ENCODE results near the gene RAET1E.
"Not testable (repeated sequence)": the region's sequence is repeated elsewhere in the genome, so short reads cannot be mapped to it uniquely, and the experiment has no call there.

Gene RAET1E

GRCh38 chr6:149897855-149898744, at the start of gene RAET1E:
TSS of gene RAET1E (minus strand) at chr6:149898113. CDS start at chr6:149890901, 7,212 bp downstream.
- no peak for DNase-seq (ENCODE audit: low spot score)

DNA sequence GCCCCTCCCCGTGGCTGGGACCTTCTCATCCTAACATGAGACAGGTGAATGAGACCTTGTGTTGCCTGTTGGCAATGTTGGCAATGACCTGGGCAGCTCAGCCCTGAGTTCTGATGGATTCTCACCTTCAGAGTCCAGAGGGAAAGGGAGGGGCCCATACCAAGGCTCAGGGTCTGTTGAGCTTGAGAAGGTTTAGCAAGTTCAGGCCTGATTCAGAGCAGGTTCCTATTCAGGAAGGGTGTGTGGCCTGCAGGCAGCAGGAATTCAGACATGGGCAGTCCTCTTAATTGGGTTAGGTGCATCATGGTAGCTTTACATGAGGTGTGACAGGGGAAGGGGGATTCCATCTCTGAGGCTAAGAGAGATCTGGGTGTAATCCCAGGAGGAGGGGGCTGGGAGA, 49.6 kb upstream of the RAET1E start:
- DNase-seq (ENCODE audit: low spot score) = not testable (repeated sequence)

DNA sequence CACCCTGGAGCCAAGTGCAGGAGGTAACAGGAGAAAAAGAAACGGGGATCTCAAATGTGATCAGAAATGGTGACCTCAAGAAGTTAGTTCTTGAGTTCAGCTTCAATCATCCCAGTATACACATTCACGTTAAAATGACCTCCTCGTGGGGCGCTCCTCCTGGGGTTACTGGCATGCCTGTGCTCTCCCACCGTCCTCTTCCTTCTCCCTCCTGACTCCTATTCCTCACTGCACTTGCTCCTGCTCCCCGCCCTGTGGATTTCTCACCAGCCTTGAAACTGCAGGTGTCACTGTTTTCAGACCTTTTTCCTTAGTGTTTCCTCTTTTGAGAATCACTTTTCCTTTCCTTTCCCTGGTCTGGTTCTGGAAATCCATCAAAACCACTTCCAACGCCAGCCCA, 48.7 kb upstream of the RAET1E start:
- not testable (repeated sequence) for DNase-seq (ENCODE audit: low spot score)

- not testable (repeated sequence) for DNase-seq (ENCODE audit: low spot score)
Measured at GRCh38 chr6:149945276-149945675, 47.4 kb upstream of the RAET1E start.

DNA sequence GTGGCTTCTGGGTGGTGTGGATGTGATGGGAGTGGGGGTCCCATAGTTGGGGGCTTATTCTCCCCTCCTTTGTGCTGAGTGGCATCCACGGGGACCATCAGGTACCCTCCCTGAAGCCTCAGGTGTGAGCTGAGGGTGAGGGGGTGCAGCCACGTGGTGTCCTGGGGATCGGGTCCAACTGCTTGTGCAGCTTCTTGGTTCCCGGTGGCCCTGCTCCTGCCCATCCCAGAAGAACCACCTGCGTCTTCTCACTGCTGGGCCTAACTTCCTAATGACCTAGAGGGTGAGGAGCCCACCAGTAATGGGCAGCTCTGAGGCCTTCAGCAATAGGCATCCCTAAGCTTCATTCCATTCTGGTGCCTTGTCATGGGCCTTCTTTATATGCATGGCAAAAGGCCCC, 45.4 kb upstream of the RAET1E start:
- not testable (repeated sequence) for DNase-seq (ENCODE audit: low spot score)

DNA sequence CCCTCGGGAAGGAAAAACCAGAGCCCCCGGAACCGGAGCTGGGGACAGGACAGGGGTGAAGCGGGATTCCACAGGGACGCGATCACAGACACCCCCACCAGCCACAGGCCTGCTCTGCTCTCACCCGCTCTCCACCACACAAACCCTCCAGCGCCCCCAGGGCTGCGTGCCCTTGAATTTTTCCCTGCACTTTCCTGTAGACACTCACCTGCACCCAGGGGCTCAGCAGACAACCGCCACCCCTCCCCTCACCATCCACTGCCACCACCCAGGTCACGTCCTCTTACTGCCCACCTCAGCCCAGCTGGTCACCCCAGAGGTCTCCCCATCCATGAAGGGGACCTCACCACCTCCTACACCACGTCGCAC, 44.5 kb upstream of the RAET1E start:
- DNase-seq (ENCODE audit: low spot score) = no peak

- DNase-seq (ENCODE audit: low spot score) = peak; percentile 92
Measured at GRCh38 chr6:149941583-149942460, 43.9 kb upstream of the RAET1E start, which contains the start of gene ULBP2. TSS of gene ULBP2 (plus strand) at chr6:149942014. CDS start at chr6:149942073, 59 bp downstream.

DNA sequence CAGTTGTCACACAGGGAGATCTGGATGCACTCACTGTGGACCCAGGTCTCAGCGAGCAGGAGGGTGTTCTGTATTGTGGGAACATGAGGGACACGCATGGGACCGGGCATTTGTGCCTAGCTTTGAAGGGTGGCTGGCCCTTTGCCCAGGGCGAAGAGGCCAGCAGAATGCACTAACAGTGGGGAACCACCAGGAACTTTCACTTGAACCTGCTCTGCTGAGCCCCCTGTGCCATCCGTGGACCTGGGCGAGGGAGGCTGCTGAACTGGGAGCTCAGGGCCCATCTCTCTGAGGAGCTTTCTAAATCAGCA, 42.7 kb upstream of the RAET1E start:
- no peak for DNase-seq (ENCODE audit: low spot score)

DNA sequence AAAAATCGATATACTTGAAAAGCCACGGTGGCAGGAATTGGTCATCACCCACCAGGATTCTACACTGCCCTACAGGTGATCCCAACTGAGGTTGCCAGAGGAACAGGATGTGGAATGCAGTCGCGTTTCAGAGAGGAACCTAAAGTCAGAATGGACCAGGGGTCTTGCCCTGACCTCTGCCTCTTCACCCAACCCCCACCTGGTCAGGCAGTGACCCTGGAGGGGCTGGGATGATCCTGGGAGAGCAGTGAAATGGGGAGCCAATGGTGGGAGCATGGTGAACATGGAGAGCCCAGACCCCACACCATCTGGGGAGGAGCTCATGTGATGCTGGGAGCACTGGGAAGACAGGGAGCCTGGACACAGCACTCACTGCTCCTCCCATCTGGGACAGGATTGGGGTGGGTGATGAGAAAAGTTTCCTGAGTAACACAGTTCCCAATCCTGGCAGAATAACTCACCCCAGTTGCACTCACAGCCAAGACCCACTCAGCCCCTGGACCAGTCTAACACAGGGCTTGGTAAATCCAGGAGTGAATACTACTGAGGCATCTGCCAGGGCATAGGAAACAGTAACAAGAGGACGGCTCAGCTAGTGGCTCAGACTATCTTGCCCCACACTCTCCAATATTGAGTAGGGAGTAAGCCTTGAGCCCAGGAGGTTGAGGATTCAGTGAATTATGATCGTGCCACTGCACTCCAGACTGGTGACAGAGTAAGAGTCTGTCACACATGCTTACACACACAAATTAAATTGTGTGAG, 42.2 kb upstream of the RAET1E start:
- no peak for DNase-seq (ENCODE audit: low spot score)

DNA sequence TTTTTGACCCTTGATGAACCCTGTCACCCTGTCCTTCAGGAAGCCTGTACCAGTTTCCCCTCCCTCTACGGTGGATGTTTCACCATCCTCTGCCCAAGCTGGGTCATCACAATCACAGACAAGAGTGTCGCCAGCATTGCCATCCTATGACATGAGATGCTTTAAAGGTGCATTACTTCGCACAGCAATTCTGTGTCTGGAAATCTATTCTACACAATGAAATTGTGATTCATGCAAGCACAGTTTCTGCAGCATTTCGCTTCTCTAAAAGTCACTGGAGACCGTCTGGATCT, 41.4 kb upstream of the RAET1E start:
- no peak for DNase-seq (ENCODE audit: low spot score)

DNA sequence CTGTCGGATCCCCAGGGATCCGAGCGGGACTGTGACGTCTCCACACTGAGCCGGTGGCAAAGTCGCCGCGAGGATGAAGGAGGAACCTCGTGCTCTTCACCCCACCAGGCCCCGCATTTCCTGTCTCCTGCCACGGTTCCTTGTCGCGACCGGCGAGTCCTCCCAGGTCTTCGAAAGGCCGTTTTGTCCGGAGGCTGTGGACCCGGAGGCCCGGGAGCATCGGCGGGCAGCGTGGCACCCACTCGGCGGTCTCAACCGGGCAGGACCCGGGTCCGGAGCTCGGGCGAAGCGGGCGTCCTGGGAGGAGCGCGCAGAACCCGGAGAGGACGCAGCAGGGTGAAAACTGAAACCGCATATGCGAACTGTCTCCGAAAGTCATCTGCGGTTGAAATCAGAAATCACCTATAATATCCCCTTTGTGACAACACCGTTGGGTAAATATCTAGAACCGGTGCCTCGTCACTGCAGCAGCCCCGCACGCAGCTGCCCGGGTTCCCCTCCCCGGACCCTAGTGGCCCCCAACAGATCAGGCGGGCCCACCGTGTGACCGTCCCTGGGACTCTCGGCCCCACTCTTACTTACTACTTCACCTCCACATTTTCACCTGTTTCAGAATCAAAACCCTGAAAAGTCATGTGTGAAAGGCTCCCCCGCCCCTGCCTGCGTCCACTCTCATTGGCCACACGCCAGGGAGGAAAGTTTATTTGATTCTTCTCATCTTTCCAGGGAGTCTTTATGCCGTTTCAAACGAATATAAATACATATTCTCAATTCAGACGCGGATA, 40.9 kb upstream of the RAET1E start:
- no peak for DNase-seq (ENCODE audit: low spot score)

GRCh38 chr6:149938013-149938570, 40.2 kb upstream of the RAET1E start:
- DNase-seq (ENCODE audit: low spot score) = not testable (repeated sequence)

DNA sequence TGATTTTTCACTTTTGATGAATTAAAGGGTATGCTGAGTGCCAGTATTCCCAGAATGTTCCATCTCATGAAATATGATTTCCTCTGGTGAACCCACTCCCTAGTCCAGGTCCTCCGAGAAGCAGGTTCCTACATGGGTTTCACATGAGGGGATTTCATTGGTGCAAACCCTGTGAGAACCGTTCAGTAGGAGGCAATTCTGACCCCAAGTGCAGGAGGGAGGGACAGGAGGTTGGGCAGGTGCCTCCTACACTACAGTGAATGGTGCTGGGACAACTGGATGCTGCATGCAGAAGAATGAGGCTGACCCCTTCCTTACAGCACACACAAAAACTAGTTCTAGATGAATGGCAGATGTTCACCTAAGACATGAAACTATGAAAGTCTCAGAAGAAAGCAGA, 38.8 kb upstream of the RAET1E start:
- DNase-seq (ENCODE audit: low spot score) = no peak

GRCh38 chr6:149935668-149936067, 37.8 kb upstream of the RAET1E start:
- no peak for DNase-seq (ENCODE audit: low spot score)

DNA sequence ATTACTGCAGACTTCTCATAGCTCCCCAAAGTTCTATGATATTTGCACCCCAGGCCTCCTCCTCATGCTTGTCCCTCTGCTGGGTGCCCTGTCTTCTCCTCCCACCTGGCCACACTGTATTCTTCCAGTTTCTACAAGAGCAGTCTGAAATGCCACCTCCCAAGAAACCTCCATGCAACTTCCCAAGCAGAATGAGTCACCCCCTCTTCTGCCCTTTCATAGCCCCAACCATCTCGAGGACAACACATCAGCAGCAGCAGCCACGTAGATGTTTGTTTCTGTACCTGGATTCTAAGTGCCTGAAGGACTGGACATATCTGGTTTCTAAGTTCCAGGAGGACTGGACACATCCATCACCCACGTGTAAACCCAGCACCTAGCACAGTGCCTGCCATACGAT, 37.3 kb upstream of the RAET1E start:
- DNase-seq (ENCODE audit: low spot score) = no peak

- DNase-seq (ENCODE audit: low spot score) = peak; percentile 70
Measured at GRCh38 chr6:149934249-149935156, 36.6 kb upstream of the RAET1E start.

GRCh38 chr6:149933461-149933860, 35.5 kb upstream of the RAET1E start:
- no peak for DNase-seq (ENCODE audit: low spot score)

- DNase-seq (ENCODE audit: low spot score) = no peak
Measured at GRCh38 chr6:149933036-149933435, 35.1 kb upstream of the RAET1E start.

GRCh38 chr6:149931501-149931900, 33.6 kb upstream of the RAET1E start:
- DNase-seq (ENCODE audit: low spot score) = no peak

DNA sequence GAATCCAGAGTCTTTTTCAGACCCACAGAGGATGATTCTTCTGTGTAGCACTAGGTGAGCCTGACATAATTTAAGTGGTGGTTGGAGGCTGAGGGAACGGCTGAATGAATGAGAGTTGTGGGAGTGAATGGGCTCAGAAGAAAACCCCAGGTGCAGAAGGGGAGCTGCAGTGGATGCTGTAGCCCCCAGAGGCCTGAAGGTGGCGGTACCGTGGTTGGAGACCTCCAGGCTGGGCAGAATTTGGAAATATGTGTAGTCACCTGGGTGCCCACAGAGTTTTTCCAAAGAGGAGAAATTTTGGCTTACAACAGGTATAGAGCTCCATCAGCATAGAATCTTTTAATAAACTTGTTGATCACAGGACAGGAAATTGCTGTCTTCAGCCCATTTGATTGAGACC, 31.5 kb upstream of the RAET1E start:
- no peak for DNase-seq (ENCODE audit: low spot score)

Measured in Ammon's horn (tissue), 1 donor.